ENCODE results near the gene IMMT. TPM values are rescaled to one million over a fixed set of nuclear protein-coding genes. Genes with fewer than 3 reads are reported as not detected.
A peak's percentile ranks its signal among the peaks of the same experiment; 100 is the strongest.
"Not testable (repeated sequence)": the region's sequence is repeated elsewhere in the genome, so short reads cannot be mapped to it uniquely, and the experiment has no call there.

Gene IMMT
- total RNA-seq (10 to 100 TPM; 71.0 to 93.5 (median 75.2) TPM), total RNA-seq (45.9 to 197 (median 86.9) reads per million in 29 experiments)
- 58.6 TPM for total RNA-seq (2013)

- Mint-ChIP-seq H3K27me3 (no peaks in the 10 kb centered on the region), H3K4me3 (peak within 1 kb of the TSS; percentile 90 to 96 (median 91)), H3K27ac (peak within 1 kb of the TSS; percentile 93 to 95), H3K36me3 (peaks cover 10% of the 10 kb centered on the region), H3K4me1 (peaks cover 55 to 67% (median 63%) of the 10 kb centered on the region in 3 donors), H3K9me3 (no peaks in the 10 kb centered on the region)
- Histone ChIP-seq H3K27ac (ENCODE audit: low read length) (peak within 1 kb of the TSS; percentile 94), H3K4me3 (ENCODE audit: control insufficient read depth in 1 of 2, extremely low read depth in 1 of 2, low read length in 1 of 2) (peak within 1 kb of the TSS; percentile 94 to 100), H3K27me3 (replicated peaks in 1 of 2; ENCODE audit: control insufficient read depth in 2 of 2, extremely low read depth in 1 of 2, insufficient read depth in 2 of 2, low read length in 1 of 2) (no peaks in the 10 kb centered on the region), H3K36me3 (ENCODE audit: control insufficient read depth in 2 of 2, extremely low read depth in 1 of 2, insufficient read depth in 1 of 2, low read length in 1 of 2) (peaks cover 0 to 13% of the 10 kb centered on the region in 2 donors), H3K4me1 (ENCODE audit: control insufficient read depth in 1 of 2, extremely low read depth in 1 of 2, insufficient read depth in 2 of 2, low read length in 2 of 2) (peaks cover 22 to 45% of the 10 kb centered on the region in 2 experiments), H3K9me3 (no peaks in the 10 kb centered on the region)
- ATAC-seq (replicated peaks in 1 of 4) = peak; percentile 88 to 92 (median 90)
- under 1% methylated on average over 74 of the region's 74 CpGs for WGBS (ENCODE audit: insufficient coverage)
- peak; percentile 81 to 96 (median 90) for DNase-seq
- CTCF ChIA-PET = interaction anchor here in 1 of 2 donors (0.8 to 2.5 kb wide), 2 partner anchors 10 to 51 kb away, joined by 3 to 14 read pairs; no protein-coding TSS in a partner anchor
- POLR2A ChIA-PET = interaction anchor here in 1 of 2 donors (0.6 kb wide), 3 partner anchors 10 to 295 kb away, joined by 3 to 4 read pairs (median 3); no protein-coding TSS in a partner anchor
These were observed at the start of gene IMMT for GRCh38 chr2:86195055-86195807. IMMT (minus strand) TSS chr2:86195462; CDS start chr2:86195382, 80 bp downstream.

- not testable (repeated sequence) for H3K4me1 ChIP-seq (ENCODE audit: control insufficient read depth in 1 of 2, extremely low read depth in 1 of 2, insufficient read depth in 2 of 2, low read length in 2 of 2); H3K27me3 Mint-ChIP-seq; H3K4me3 ChIP-seq (ENCODE audit: control insufficient read depth in 1 of 2, extremely low read depth in 1 of 2, low read length in 1 of 2); H3K36me3 Mint-ChIP-seq; H3K27ac Mint-ChIP-seq; H3K27me3 ChIP-seq (replicated peaks in 1 of 2; ENCODE audit: control insufficient read depth in 2 of 2, extremely low read depth in 1 of 2, insufficient read depth in 2 of 2, low read length in 1 of 2); H3K9me3 ChIP-seq; DNase-seq; H3K4me1 Mint-ChIP-seq; ATAC-seq (replicated peaks in 1 of 4); H3K27ac ChIP-seq (ENCODE audit: low read length); H3K36me3 ChIP-seq (ENCODE audit: control insufficient read depth in 2 of 2, extremely low read depth in 1 of 2, insufficient read depth in 1 of 2, low read length in 1 of 2); H3K9me3 Mint-ChIP-seq; H3K4me3 Mint-ChIP-seq
- 78% methylated on average over 4 of the region's 5 CpGs for WGBS (ENCODE audit: insufficient coverage)
- ChIA-PET POLR2A (interaction anchor here in 1 of 2 donors (0.7 kb wide), 1 partner anchor 126 kb away, joined by 10 read pairs; no protein-coding TSS in a partner anchor), CTCF (interaction anchor here in 1 of 2 donors (0.6 kb wide), 1 partner anchor 22 kb away, joined by 3 read pairs; no protein-coding TSS in a partner anchor)
These were observed 49.5 kb upstream of the IMMT start for GRCh38 chr2:86244781-86245180.

GRCh38 chr2:86243950-86244733, 48.9 kb upstream of the IMMT start:
- Histone ChIP-seq H3K27me3 (replicated peaks in 1 of 2; ENCODE audit: control insufficient read depth in 2 of 2, extremely low read depth in 1 of 2, insufficient read depth in 2 of 2, low read length in 1 of 2) (no peaks in the 10 kb centered on the region), H3K4me1 (ENCODE audit: control insufficient read depth in 1 of 2, extremely low read depth in 1 of 2, insufficient read depth in 2 of 2, low read length in 2 of 2) (peaks cover 0 to 5% of the 10 kb centered on the region in 2 experiments), H3K36me3 (ENCODE audit: control insufficient read depth in 2 of 2, extremely low read depth in 1 of 2, insufficient read depth in 1 of 2, low read length in 1 of 2) (no peaks in the 10 kb centered on the region), H3K9me3 (no peaks in the 10 kb centered on the region), H3K4me3 (ENCODE audit: control insufficient read depth in 1 of 2, extremely low read depth in 1 of 2, low read length in 1 of 2) (no peak overlapping the region), H3K27ac (ENCODE audit: low read length) (no peak overlapping the region)
- CTCF ChIA-PET = interaction anchor here (0.6 to 0.9 kb wide), 3 partner anchors 19 to 23 kb away, joined by 3 to 4 read pairs (median 3); no protein-coding TSS in a partner anchor
- ATAC-seq (replicated peaks in 1 of 4) (no peak), DNase-seq (no peak)
- 91% methylated on average over 3 of the region's 5 CpGs for WGBS (ENCODE audit: insufficient coverage)
- Mint-ChIP-seq H3K4me3 (no peak overlapping the region), H3K9me3 (no peaks in the 10 kb centered on the region), H3K27ac (no peak overlapping the region), H3K4me1 (peaks cover 0 to 5% (median 5%) of the 10 kb centered on the region in 3 donors), H3K36me3 (no peaks in the 10 kb centered on the region), H3K27me3 (no peaks in the 10 kb centered on the region)
- POLR2A ChIA-PET = interaction anchor here in 1 of 2 donors (0.7 kb wide), 1 partner anchor 127 kb away, joined by 10 read pairs; no protein-coding TSS in a partner anchor

GRCh38 chr2:86243272-86243671, 48.0 kb upstream of the IMMT start:
- peaks cover 5 to 14% (median 13%) of the 10 kb centered on the region in 3 donors for H3K4me1 Mint-ChIP-seq
- H3K36me3 ChIP-seq (ENCODE audit: control insufficient read depth in 2 of 2, extremely low read depth in 1 of 2, insufficient read depth in 1 of 2, low read length in 1 of 2) = no peaks in the 10 kb centered on the region
- peaks cover 5 to 14% of the 10 kb centered on the region in 2 experiments for H3K4me1 ChIP-seq (ENCODE audit: control insufficient read depth in 1 of 2, extremely low read depth in 1 of 2, insufficient read depth in 2 of 2, low read length in 2 of 2)
- 93% methylated on average over 3 of the region's 6 CpGs for WGBS (ENCODE audit: insufficient coverage)
- DNase-seq (no peak), ATAC-seq (replicated peaks in 1 of 4) (no peak)
- no peaks in the 10 kb centered on the region for H3K9me3 ChIP-seq
- no peaks in the 10 kb centered on the region for H3K9me3 Mint-ChIP-seq
- no peaks in the 10 kb centered on the region for H3K27me3 ChIP-seq (replicated peaks in 1 of 2; ENCODE audit: control insufficient read depth in 2 of 2, extremely low read depth in 1 of 2, insufficient read depth in 2 of 2, low read length in 1 of 2)
- POLR2A ChIA-PET = no interaction called here
- CTCF ChIA-PET = no interaction called here
- no peak overlapping the region for H3K4me3 ChIP-seq (ENCODE audit: control insufficient read depth in 1 of 2, extremely low read depth in 1 of 2, low read length in 1 of 2)
- no peak overlapping the region for H3K27ac ChIP-seq (ENCODE audit: low read length)
- peaks cover 0 to 3% of the 10 kb centered on the region in 2 donors for H3K27me3 Mint-ChIP-seq
- H3K36me3 Mint-ChIP-seq = no peaks in the 10 kb centered on the region
- no peak overlapping the region for H3K4me3 Mint-ChIP-seq
- no peak overlapping the region for H3K27ac Mint-ChIP-seq

- CTCF ChIA-PET = no interaction called here
- Histone ChIP-seq H3K4me3 (ENCODE audit: control insufficient read depth in 1 of 2, extremely low read depth in 1 of 2, low read length in 1 of 2) (no peak overlapping the region), H3K4me1 (ENCODE audit: control insufficient read depth in 1 of 2, extremely low read depth in 1 of 2, insufficient read depth in 2 of 2, low read length in 2 of 2) (peaks cover 7 to 17% of the 10 kb centered on the region in 2 experiments), H3K9me3 (no peaks in the 10 kb centered on the region), H3K36me3 (ENCODE audit: control insufficient read depth in 2 of 2, extremely low read depth in 1 of 2, insufficient read depth in 1 of 2, low read length in 1 of 2) (no peaks in the 10 kb centered on the region), H3K27ac (ENCODE audit: low read length) (no peak overlapping the region), H3K27me3 (replicated peaks in 1 of 2; ENCODE audit: control insufficient read depth in 2 of 2, extremely low read depth in 1 of 2, insufficient read depth in 2 of 2, low read length in 1 of 2) (no peaks in the 10 kb centered on the region)
- Mint-ChIP-seq H3K27ac (no peak overlapping the region), H3K4me1 (peaks cover 8 to 15% (median 14%) of the 10 kb centered on the region in 3 donors), H3K36me3 (no peaks in the 10 kb centered on the region), H3K27me3 (peaks cover 0 to 3% of the 10 kb centered on the region in 2 donors), H3K9me3 (no peaks in the 10 kb centered on the region), H3K4me3 (no peak overlapping the region)
- ATAC-seq (replicated peaks in 1 of 4) = no peak
- WGBS (ENCODE audit: insufficient coverage) = 72% methylated on average over 4 of the region's 6 CpGs
- DNase-seq = no peak
- POLR2A ChIA-PET = no interaction called here
These were observed 46.3 kb upstream of the IMMT start for GRCh38 chr2:86241611-86242010.

GRCh38 chr2:86240251-86240650, 45.0 kb upstream of the IMMT start:
- H3K27ac Mint-ChIP-seq = no peak overlapping the region
- Histone ChIP-seq H3K27me3 (replicated peaks in 1 of 2; ENCODE audit: control insufficient read depth in 2 of 2, extremely low read depth in 1 of 2, insufficient read depth in 2 of 2, low read length in 1 of 2) (peaks cover 0 to 3% of the 10 kb centered on the region in 2 experiments), H3K9me3 (no peaks in the 10 kb centered on the region), H3K27ac (ENCODE audit: low read length) (no peak overlapping the region), H3K4me1 (ENCODE audit: control insufficient read depth in 1 of 2, extremely low read depth in 1 of 2, insufficient read depth in 2 of 2, low read length in 2 of 2) (peaks cover 7 to 17% of the 10 kb centered on the region in 2 experiments), H3K4me3 (ENCODE audit: control insufficient read depth in 1 of 2, extremely low read depth in 1 of 2, low read length in 1 of 2) (no peak overlapping the region), H3K36me3 (ENCODE audit: control insufficient read depth in 2 of 2, extremely low read depth in 1 of 2, insufficient read depth in 1 of 2, low read length in 1 of 2) (no peaks in the 10 kb centered on the region)
- CTCF ChIA-PET = no interaction called here
- H3K27me3 Mint-ChIP-seq = peaks cover 3 to 4% of the 10 kb centered on the region in 2 donors
- DNase-seq (no peak), ATAC-seq (replicated peaks in 1 of 4) (no peak)
- 89% methylated on average over 9 of the region's 14 CpGs for WGBS (ENCODE audit: insufficient coverage)
- no peaks in the 10 kb centered on the region for H3K36me3 Mint-ChIP-seq
- H3K4me3 Mint-ChIP-seq = no peak overlapping the region
- H3K9me3 Mint-ChIP-seq = no peaks in the 10 kb centered on the region
- POLR2A ChIA-PET = no interaction called here
- H3K4me1 Mint-ChIP-seq = peaks cover 8 to 15% (median 14%) of the 10 kb centered on the region in 3 donors

Measured in T-cell (primary cell).